GM19397 (cell line): Measurements from ENCODE around the gene CGB8.
"Not testable (repeated sequence)": the region's sequence is repeated elsewhere in the genome, so short reads cannot be mapped to it uniquely, and the experiment has no call there.

Experiments
- ATAC-seq: cut with Tn5 transposase; IDR thresholded peaks from one replicate; pipeline ENCODE4 v1.9.1; 2021; ENCODE audit warnings: mild to moderate bottlenecking, moderate library complexity; ENCODE audit not compliant: unreplicated experiment

The CGB8 gene

DNA sequence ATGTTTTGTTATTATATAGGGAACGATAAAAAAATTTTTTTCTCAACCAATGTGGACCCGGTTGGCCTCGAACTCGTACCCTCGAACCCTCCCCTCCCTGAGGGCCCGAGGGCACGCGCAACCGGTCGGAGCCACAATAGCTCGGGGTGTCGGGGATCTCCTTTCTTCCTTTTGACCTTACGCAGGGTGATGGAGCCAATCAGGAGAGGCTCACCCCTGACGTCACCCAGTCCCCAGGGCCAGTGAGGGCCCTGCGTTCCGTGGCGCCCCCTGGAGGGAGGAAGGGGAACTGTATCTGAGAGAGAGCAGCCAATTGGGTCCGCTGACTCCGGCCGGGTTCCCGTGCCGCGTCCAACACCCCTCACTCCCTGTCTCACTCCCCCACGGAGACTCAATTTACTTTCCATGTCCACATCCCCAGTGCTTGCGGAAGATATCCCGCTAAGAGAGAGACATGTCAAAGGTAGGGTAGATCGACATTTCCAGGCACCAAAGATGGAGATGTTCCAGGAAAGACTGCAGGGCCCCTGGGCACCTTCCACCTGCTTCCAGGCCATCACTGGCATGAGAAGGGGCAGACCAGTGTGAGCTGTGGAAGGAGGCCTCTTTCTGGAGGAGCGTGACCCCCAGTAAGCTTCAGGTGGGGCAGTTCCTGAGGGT, 17.1 kb downstream of the CGB8 start, which contains the start of gene CGB2:
CGB2 (plus strand) TSS at position 249 of the 660 bp plus-strand sequence; CDS start at position 455, 206 bp downstream.
- not testable (repeated sequence) for ATAC-seq

DNA sequence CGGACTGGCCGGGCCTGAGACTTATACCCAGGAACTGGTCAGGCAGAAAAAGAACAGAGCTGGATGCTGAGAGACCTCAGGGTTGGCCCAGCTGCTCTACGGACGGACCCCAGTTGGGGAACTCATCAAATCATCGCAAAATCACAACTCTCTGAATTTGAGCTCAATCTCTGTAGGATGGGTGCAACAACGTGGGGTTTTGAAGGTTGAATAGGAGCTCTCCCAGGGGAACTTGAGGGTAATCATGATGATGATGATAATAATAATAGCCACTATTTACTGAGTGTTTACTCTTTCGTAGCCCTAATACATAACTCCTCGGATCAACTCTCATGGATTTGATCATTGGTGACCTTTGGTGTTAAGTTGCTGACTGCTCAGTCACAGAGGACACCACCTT, 18.6 kb downstream of the CGB8 start:
- not testable (repeated sequence) for ATAC-seq

DNA sequence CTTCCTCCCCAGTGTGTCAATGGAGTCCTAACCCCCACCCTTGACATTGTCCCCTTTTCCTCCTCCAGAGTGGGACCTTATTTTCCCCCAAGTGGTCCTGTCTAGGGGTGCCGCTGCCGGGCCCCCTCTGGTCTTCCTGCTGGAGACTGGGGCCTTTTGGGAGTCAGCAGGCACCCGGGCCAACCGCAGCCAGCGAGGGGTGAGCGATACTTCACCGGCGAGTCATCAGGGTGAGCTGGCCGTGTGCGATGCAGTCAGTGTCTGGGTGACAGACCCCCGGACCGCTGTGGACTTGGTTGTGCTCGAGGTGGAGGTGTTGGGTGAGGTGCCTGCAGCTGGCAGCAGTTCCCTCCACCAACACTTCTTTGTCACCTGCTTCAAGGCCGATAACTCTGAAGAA, 19.2 kb downstream of the CGB8 start:
- ATAC-seq, result not testable (repeated sequence)

DNA sequence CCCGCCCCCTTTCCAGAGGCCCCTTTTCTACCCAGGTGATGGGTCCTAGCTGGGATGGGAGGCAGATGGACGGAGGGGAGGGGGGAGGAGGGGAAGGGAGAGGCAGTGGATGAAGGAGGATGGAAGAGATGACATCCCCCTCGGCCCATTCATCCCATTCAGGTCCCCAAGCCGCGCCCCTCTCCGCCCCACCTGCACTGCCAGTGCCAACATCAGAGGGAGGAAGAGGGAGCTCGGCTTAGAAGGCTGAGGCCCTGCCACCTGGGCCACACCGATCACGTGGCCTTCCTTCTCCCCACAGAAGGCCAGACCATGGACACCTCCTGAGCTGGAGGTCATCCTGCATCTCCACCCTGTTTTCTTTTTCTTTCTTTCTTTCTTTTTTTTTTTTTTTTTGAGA, 20.2 kb downstream of the CGB8 start:
- ATAC-seq, result not testable (repeated sequence)

DNA sequence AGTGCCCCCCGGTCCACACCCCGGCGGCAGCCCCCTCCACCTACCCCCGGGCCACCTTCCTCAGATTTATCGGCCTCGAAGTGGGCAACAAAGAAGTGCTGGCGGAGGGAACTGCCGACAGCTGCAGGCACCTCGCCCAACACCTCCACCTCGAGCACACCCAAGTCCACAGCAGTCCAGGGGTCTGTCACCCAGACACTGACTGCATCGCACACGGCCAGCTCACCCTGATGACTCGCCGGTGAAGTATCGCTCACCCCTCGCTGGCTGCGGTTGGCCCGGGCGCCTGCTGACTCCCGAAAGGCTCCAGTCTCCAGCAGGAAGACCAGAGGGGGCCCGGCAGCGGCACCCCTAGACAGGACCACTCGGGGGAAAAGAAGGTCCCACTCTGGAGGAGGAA, 23.3 kb downstream of the CGB8 start:
- not testable (repeated sequence) for ATAC-seq

DNA sequence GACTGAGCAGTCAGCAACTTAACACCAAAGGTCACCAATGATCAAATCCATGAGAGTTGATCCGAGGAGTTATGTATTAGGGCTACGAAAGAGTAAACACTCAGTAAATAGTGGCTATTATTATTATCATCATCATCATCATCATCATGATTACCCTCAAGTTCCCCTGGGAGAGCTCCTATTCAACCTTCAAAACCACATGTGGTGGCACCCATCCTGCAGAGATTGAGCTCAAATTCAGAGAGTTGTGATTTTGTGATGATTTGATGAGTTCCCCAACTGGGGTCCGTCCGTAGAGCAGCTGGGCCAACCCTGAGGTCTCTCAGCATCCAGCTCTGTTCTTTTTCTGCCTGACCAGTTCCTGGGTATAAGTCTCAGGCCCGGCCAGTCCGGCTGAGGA, 23.8 kb downstream of the CGB8 start:
- ATAC-seq, result not testable (repeated sequence)

DNA sequence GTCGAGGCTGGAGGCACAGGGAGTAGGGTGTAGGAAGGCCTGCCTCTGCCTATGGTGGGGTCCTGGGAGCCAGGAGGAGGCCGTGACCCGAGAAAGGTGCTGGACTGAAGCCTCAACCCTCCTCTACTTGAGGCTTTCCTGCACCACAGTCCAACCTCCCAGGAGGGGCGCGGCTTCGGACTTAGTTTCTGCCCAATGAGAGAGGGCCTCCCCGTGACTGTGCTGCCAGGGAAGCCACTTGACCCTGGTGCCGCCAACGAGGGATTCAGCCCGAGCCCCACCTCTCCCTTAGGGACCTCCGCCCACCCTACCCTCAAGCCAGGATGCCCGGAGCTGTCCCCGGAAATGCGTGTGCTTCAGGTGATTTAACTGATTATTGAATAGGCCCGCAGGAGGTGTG, 24.7 kb downstream of the CGB8 start, which contains the start of gene CGB3:
CGB3 (minus strand) TSS at position 101 of the 400 bp plus-strand sequence. CDS start 362 bp downstream, outside the sequence.
- not testable (repeated sequence) for ATAC-seq

DNA sequence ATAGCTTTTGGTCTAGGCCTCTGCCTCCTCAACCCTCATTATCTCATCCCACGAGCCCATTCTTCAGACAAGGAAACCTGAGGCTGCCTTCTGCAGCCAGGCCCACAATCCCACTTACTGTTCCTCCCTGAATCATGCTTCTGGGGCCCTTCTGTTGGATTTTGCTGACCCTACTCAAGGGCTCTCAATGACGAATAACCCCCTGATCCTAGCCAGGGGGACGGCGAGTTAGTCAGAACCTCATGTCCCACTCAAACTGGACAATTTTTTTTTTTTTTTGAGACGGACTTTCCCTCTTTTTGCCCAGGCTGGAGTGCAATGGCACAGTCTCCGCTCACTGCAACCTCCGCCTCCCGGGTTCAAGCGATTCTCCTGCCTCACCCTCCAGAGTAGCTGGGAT, 26.8 kb downstream of the CGB8 start:
- no peak for ATAC-seq

DNA sequence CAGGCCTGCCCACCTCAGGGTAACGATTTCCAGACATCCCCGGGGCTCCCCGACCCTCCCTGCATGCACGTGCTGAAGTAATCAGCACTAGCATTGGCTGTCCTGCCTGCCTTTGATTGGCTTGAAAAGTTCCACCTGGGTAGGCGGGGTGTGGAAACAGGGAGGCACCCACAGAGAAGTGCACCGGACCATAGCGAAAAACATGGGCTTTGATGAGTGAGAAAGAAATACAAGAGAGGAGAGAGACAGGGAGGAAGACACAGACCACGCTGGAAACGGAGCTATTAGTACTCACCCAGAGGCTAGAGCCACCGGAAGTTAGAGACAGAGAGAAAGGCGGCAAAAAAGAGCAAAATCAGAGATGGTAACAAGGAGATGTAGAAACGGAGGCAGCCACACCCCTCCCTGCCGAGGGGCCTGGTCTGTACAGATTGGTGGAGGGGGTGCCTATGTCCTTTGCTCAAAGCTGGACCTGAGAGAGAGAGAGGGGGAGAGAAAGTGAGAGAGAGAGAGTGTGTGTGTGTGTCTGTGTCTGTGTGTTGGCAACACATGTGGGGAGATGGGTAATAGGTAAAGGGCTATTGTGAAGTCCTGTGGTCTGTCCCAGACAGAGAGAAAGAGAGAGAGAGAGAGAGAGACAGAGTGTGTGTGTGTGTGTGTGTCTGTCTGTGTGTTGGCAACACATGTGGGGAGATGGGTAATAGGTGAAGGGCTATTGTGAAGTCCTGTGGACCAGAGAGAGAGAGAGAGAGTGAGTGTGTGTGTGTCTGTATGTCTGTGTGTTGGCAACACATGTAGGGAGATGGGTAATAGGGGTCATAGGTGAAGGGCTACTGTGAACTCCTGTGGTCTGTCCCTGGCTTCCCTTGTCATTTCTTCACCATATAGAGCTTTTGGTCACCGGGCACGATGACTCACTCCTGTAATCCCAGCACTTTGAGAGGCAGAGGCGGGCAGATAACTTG, 27.7 kb downstream of the CGB8 start:
- ATAC-seq, result no peak

DNA sequence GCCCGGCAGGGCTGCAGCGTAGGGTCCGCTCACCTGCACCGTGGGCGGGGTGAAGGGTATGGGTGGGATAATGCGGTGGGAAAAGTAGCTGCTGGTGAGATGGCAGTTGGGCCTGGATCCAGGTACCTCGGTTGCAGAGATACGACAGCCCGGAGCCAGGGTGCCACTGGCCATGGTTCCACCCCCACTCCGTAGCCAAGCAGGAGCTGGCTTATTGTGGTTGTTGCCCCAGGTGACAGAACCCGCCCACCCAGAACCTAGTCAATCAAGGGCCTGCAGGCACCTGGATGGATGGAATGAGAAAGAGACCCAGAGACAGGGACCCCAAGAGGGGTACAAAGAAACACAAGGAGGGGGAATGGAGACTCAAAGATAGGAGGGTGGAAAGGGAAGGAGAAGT, 28.6 kb downstream of the CGB8 start:
- ATAC-seq, result no peak

DNA sequence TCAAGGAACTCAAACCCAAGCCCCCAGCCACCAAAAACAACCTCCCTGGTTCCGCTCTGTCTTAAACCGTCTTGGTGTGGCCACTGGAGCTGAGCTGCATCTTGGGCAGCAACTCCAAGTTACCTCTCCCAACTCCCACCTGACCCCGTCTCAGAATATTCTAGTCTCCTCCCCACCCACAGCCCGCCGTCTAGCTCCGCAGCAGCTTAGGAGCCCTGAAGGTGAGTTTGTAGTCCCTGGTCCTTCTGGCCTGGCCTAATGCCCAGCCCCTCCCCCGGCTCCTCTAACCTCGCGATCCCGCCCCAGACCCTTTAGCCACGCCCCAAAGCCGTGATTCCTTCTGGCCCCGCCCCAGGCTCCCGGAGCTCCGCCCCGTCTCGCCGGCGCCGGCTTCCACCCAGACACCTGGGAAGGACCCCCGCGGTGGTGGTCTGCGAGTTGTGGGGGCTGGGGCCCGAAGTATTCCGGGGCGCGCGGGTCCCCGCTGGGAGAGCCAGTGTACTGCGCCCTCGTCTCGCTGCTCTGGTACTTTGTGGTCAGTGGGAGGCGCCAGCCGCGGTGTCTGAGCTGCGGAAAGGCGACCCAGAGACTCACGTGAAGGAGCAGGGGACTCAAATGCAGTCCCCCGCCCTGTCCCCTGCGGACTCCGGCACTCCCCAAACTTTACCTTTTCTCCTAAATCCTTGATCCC, 29.5 kb downstream of the CGB8 start:
- no peak for ATAC-seq

DNA sequence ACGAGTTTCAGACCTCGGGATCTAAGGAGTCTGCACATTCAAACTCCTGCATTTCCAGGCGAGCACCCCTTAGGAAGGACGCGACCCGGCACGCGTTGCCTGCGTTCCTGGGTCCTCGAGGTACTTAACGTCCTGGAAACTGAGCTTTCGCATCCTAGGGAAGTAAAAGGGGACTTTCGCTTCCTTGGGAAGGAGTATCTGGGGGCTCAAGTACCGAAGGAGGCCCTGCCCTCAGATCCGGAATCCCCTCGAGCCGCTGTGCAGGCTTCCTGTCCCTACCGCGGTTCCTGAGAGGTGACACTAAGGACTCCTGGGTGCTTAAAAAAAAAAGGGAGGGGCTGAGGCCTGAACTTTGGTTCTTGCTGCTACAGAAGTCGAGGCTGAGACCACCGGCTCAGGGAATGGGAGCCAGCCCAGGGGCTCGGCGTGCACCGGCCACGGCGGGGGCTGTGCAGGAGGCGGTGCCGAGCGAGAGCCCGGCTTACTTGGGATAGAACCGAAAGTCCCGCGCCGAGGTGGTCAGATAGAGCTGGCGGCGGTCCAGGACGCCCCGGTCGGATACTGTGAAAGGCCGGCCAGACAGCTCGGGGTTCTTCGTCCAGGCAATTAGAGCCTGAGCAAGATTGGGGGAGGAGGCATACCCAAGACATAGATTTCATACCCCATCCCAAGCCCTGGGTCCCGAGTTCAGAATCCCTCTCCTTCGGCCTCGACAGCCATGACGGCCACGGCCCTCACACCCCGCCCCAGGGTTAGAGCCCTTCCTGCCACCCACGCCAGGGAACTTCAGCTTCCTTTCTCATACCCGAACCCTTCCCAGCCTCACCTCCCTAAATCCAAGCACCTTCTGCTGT, 30.3 kb downstream of the CGB8 start:
- ATAC-seq, result not testable (repeated sequence)

DNA sequence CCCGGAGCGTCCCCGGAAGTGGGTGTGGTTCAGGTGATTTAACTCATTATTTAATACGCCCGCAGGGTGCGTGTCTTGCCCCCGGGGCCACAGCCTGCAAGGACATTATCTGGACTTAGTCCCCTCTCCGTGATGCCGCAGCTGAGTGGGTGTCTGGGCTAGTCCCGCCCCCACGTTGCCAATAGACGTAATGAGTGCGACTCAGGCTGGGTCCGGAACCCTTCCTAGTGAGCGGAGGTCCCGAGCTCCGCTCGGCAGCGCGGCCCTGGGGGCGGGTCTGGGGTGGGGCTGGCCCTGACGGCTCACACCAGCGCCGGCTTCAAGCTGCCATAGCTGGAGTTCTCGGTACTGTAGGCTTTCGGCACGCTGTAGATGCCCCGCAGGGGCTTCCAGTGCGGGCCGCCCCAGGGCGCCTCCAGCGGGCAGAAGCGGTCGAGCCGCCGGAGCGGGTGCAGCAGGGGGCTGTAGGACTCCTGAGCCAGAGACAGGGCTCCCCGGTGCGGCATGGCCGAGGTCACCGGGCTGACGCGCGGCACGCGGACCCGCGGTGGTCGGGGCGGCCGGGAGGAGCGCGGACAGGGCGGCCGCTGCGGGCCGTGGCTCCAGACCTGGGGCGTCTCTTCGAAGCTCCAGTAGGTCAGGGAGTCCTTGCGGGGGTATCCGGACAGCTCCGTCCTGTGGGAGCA, 31.1 kb downstream of the CGB8 start:
- ATAC-seq, result no peak

DNA sequence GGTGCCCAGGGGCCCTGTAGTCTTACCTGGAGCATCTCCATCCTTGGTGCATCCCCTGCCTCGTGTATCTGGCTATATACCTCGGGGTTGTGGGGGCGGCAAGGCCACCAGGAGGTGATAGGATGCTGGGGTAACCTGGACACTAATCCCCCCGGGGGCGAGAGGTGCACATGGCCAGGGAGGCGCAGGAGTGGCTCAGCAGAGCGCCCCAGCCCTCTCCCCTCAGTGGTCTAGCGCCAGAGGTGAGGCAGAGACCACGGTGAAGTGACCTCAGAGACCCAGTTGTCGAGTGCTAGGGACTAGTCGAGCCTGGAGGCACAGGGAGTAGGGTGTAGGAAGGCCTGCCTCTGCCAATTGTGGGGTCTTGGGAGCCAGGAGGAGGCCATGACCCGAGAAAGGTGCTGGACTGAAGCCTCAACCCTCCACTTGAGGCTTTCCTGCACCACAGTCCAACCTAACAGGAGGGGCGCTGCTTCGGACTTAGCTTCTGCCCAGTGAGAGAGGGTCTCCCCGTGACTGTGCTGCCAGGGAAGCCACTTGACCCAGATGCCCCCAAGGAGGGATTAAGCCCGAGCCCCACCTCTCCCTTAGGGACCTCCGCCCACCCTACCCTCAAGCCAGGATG, 31.8 kb downstream of the CGB8 start, which contains the start of gene LHB:
LHB (minus strand) TSS at position 51 of the 625 bp plus-strand sequence; CDS start at position 41, 10 bp downstream.
- ATAC-seq, result no peak

DNA sequence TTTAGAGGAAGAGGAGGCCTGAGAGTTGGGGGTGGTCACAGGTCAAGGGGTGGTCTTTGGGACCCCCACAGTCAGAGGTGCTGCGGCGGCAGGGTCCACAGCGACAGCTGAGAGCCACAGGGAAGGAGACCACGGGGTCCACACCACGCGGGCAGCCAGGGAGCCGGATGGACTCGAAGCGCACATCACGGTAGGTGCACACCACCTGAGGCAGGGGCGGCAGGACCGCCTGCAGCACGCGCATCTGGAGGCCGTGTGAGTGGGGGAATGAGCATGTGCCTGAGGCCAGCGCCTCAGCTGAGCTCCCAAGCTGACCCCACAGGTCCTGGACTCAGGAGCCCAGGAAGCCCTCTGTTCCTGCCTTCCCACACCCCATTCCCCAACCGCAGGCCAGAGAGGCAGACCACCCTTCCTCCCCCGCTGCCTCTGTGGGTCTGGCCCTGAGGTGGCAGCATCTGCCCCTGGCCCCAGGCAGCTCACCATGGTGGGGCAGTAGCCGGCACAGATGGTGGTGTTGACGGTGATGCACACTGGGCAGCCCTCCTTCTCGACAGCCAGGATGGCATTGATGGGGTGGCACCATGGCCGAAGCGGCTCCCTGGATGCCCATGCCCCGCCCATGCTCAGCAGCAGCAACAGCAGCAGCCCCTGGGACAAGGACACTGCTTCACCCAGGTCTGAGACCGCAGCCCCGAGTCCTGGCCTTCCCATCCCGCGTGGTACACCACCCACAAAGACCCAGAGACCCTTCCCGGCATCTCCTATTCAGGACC, 32.7 kb downstream of the CGB8 start:
- ATAC-seq, result no peak

DNA sequence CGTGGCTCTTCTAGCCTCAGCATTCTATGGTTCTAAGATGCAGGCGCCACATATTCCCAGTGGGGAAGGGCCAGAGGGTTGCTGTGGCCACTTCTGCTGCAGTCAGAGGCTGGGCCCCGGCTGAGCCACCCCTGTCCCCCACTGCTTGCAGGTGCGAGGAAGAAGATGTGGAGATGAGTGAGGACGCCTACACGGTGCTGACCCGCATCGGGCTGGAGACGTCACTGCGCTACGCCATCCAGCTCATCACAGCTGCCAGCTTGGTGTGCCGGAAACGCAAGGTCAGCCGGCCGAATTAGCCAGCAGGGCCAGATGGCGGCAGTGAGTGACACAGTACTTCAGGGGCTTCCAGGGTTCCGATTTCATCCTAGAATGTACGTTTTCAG, 34.0 kb downstream of the CGB8 start:
- no peak for ATAC-seq

DNA sequence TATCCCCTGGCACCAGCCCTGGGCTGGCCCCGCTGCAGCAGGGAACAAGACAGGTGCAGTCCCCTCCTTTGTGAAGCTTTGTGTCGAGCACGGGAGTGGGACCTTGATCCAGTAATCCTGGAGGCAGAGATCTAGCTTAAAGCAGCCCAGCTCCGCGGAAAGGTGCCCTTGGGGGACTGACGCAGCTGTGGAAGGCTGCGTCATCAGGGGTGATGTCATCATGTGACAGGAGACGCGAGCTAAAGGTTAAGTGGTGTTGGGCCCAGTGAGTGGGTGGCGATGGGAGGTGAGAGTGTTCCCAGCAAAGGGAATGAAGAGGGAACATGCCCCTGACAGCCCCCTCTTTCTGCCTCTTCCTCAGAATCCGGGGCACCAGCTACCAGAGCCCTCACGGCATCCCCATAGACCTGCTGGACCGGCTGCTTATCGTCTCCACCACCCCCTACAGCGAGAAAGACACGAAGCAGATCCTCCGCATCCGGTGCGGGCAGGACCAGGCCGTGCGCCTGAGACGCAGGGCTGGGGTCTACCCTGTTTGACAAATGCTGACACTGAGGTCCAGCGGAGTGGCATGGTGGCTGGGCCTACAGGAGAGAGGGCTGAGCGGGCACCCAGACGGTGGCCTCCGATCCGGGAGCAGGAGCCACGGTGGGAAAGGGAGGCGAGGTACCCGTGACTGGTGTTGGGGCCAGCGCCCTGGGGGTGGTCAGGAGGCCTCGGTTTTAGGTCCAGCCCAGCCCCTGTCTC, 34.6 kb downstream of the CGB8 start:
- no peak for ATAC-seq

DNA sequence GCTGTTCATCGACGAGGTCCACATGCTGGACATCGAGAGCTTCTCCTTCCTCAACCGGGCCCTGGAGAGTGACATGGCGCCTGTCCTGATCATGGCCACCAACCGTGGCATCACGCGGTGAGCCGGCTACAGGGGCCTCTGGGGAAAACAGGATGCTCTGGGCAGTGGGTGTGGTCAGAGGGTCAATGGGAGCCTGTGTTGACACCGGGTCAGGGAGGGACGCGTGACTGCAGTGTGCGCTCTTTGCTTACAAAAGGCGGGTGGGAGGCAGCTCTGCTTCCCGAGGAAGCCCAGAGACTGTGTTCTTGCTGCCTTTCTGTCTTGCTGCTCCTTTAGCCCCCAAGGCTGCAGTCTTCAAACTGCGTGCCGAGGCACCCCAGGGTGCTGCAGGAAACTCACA, 37.7 kb downstream of the CGB8 start:
- no peak for ATAC-seq
